NCI-H1105 (cell line): ENCODE data around the gene LOC128125822.
"Not testable (repeated sequence)": the region's sequence is repeated elsewhere in the genome, so short reads cannot be mapped to it uniquely, and the experiment has no call there.

Source experiments
- DNase-seq: peaks from one replicate; lab custom pipeline; 2025; lab: John Stamatoyannopoulos, UW

LOC128125822 gene

DNA sequence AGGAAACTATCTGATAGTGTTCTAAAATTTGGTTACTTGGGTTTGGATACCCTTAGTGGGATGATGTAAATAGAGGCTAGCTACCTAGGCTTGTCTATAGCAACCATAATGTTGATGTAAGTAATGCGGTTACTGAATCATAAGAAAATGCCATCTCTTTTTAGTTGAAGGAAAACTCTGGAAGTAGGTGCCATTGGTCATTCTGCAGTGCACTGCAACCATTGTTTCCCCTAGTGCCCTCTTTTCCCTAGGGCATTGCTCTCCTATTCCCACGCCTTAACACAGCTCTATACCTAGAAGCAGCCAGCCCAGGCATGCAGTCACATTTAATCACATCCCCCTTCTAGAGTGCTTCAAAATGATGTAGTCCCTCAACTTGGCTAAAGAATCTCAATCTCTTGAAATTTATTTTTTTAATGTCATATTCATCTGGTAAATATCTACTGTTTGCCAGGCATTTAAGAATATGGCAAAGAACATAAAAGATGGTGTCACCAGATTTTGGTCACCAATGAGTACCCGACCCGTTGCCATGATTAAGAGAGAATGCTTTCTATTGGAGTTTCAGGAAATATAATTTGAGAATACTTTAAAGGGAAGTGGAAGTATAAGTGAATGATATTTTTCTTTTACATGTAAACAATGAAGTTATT lies 10.4 kb downstream of the LOC128125822 start:
- DNase-seq: no peak

DNA sequence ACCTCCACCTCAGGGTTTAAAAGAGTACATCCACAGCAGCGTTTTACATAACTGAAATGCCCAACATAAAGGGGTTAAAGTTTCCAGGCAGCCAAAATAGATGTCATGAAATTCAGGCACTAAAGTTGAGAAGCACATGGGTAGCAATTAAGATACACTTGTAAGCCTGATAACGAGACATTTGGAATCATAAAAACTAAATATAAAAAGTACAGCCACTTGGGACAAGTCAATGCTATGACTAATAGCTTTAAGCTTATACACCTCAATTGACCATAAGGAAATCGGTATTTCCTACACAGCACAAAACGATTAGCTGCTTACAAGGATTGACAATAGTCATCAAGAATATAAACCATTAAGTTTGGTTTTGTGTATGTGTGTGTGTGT lies 11.8 kb downstream of the LOC128125822 start:
- DNase-seq: no peak

DNA sequence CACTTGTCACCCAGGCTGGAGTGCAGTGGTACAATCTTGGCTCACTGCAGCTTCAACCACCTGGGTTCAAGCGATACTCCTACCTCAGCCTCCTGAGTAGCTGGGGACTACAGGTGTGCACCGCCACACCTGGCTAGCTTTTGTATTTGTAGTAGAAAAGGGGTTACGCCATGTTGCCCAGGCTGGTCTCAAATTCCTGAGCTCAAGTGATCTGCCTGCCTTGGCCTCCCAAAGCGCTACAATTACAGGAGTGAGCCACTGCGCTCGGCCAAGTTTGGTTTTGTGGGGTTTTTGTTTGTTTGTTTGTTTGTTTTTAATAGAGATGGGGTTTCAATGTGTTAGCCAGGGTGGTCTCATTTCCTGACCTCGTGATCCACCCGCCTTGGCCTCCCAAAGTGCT lies 12.3 kb downstream of the LOC128125822 start:
- DNase-seq: no peak

DNA sequence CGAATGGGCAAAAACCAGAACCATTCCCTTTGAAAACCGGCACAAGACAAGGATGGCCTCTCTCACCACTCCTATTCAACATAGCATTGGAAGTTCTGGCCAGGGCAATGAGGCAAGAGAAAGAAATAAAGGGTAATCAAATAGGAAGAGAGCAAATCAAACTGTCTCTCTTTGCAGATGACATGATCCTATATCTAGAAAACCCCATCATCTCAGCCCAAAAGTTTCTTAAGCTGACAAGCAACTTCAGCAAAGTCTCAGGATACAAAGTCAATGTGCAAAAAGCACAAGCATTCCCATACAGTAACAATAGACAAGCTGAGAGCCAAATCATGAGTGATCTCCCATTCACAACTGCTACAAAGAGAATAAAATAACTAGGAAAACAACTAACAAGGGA lies 13.4 kb downstream of the LOC128125822 start:
- DNase-seq: not testable (repeated sequence)

DNA sequence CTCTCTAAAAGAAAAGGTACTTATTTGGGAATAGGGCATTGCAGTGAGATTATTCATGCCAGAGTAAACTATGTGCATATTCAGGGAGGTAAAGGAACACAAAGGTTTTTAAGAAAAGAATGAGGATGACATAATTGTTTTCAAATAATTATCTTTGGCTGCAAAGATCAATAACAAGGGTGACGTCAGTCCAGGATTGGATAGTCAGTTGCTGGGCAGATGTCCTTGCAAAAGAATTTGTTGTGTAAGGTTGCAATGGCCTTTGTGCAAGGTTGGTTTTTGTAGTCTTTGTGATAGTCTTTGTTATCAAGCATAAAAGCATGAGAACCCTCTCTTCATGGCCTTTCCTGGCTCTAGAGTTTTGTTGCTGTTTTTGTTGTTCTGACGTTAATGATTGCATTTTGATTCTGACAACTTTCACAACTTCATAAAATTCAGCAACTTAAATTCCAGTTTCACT lies 17.7 kb downstream of the LOC128125822 start:
- no peak for DNase-seq

DNA sequence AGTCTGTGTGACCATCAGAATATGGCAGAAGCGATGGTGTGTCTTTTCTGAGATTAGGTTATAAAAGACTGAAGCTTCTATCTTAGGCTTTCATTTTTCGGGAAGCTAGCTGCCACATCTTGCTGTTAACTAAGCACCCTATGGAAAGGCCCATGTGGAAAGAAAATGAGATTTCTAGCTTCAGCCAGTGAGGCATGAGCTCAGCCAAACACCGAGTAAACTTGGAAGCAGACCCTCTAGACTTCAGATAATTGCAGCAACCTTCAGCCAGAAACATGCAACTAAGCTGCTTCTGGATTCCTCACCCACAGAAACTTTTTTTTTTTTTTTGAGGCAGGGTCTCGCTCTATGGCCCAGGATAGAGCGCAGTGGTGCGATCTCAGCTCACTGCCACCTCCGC lies 20.6 kb downstream of the LOC128125822 start:
- DNase-seq: no peak

DNA sequence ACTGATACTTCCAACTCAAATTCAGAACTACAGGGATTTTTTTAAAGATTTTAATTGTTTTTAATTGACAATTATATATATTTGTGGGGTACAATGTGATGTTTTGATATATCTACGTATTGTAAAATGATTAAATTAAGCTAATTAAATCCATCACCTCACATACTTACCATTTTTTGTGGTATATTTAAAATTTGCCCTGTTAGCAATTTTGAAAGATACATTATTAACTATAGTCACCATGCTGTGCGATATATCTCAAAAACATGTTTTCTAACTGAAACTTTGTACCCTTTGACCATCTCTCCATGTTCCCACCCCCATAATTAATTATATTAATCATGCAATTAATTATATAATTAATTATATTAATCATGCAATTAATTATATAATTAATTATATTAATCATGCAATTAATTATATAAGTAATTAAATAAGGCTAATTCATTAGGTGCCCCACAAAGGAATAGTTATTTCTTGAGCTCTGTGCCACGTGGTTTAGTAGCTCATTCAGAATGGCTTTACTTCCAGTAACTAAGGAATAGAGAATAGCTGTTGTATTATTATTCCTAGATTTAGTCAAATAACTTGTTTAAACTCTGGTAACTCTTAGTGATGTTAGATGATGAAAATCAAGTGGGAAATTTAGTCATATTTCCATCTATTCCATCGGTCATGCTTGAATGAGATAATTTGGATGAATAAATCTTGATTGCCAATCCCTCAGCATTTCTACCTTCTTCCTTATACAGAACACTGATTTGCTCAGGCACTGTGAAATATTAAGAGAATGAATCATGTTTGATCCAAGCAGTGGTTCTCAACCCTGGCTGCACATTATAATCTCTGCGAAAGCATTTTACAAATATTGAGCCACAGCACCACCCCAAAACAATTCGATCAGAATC lies 25.1 kb downstream of the LOC128125822 start:
- no peak for DNase-seq

DNA sequence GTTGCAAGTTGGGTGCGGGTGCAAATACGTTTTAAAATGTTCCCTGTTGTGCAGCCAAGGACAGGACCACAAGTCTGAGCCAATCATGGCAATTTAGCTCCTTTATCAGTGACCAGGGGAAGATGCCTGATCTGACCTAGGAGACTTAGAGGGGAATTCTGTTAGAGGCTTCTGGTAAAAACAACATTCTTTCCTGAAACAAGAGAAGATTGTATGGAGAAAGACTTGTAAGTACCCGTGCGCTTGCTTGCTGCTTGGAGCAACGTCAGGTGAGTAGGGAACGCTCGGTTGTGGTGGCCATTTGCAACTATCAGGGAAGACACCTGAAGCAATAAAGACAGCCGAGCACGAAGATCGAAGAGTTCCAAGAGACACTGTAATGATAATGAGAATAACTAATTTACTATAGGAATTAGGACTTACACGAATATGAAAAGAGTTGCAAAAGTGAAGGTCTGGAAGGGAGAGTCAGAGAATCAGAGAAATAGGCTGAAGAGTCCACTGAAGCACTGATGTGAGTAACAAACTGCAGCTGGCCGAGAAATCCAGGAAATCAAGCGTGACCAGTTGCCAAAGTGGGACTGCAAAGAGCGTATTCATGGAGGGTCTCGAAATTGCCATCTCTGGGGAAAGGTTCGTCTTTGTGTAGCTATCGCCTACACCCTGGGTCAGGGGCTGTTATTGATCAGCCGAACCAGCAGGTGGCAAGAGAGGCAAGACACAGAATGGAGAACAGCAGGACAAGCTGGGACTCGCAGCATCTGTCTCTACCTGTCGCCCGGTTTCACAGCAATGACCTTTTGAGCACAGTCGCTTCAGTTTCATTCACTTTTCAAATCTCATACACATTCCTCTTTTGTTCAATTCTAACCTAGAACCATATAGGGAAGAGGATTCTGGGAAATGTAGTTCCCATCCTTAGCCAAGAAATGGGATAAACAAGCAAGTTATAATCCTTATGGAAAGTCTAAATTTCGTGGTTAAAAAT lies 26.1 kb downstream of the LOC128125822 start:
- peak; percentile 83 for DNase-seq

DNA sequence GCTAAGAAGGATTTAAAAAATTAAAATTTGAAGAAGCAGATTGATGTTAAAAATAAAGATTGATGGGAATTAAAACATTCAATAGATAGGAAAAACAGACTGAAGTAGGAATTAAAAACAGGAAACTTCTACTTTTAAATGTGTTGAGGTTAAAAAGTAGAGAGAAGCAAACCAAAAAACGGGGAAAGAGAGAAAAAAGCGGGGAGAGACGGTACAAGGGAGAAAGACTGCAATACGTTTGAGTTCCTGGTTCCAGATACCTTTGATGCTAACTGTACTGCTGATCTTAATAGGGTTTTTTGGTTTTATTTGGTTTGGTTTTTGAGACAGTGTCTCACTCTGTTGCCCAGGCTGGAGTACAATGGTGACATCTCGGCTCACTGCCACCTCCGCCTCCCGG lies 27.0 kb downstream of the LOC128125822 start:
- DNase-seq: no peak

DNA sequence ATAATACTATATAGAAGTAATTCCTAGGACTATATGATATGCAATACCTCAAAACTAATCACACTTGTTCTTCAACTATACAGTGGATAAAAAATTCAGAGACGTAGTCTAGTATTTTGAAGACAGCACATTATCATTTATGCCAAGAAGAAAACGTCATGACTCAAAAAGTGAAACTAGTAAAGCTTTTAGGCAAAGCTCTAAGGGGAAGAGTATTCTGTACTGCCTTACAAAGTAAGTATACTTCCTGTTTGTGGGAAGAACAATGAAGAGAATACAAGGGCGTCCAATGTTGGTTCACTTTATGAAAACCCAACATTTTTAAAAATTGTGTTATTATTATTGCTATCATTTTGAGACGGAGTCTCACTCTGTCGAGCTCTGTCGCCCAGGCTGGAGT lies 27.9 kb downstream of the LOC128125822 start:
- no peak for DNase-seq

DNA sequence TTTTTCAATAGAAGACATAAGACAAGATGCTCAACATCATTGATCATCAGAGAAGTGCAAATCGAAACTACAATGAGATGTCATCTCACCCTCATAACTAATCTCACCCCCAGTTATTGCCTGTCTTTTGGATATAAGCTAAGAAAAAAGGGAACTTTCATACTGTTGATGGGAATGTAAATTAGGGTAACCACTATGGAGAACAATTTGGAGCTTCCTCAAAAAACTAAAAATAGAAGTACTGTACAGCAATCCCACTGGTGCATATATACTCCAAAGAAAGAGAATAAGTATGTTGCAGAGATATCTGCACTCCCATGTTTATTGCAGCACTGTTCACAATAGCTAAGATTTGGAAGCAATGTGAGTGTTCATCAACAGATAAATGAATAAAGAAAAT lies 37.0 kb downstream of the LOC128125822 start:
- no peak for DNase-seq

DNA sequence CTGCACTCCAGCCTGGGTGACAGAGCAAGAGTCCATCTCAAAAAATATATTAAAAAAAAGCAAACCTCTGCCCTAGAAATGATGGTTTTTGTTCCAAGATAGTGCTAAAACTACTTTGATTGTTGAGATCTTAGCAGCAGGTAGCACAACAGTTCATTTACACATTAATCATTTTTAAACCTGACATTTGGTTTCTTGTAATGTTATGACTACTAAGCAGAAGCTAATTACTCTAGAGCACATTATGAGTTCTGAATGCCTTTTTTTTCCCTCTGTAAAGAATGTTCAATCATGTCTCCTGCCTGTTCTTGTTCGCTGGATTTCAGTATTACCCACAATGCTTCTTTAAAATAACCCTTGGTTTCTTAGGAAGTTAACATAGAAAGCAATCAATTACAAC lies 38.7 kb downstream of the LOC128125822 start:
- DNase-seq: no peak

DNA sequence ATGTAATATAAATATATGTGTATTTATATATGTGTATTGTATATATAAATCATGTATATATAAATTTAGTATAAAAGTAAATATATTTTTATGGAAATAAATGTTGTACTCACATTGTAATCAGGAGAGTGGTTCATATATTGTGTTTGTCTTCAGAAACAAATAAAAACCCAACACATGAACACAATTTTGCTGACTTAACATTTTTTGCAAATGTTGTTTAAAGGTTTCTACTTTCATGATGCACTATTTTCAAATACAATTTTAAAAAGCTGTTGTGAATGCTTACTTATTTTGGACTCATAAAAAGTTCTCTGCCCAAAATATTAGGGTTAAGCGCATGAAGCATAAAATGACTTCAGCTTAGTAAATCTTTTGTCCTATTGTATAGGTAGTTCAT lies 39.3 kb downstream of the LOC128125822 start:
- DNase-seq: no peak

DNA sequence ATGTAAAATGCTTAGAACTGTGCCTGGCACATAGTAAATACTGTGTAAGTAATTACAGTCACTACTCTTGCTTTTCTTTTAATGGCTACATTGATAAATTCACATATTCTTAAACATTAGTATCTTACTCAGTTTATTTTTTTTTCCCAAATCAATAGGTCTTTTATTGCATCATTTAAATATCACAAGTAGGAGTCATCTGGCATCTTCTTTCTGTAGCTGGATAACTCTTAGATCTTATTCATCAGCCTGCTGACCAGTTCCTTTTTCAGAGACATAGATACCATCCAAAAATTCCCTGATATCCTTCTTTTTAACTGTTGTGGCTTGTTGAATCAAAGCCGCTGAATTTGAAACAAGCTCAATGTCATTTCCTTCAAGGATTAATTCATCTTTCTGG lies 43.3 kb downstream of the LOC128125822 start:
- no peak for DNase-seq
